Loucy (cell line): Measurements from ENCODE around the gene DNMT1.

Experiments used
- H2AFZ ChIP-seq: fragments of 200-600 bp; sonication (generic); 2 replicates; pipeline ENCODE4 v1.6.0; 2016; ENCODE audit warnings: antibody characterized with exemption, mild to moderate bottlenecking, low read length, moderate library complexity
- H3F3A ChIP-seq: fragments of 200-600 bp; 2 replicates; pipeline ENCODE4 v1.6.0; 2016; ENCODE audit warnings: antibody characterized with exemption, low read depth, mild to moderate bottlenecking
- H3K27me3 ChIP-seq: fragments of 200-600 bp; sonication (generic); 2 replicates; pipeline ENCODE4 v1.6.1; 2014; ENCODE audit warnings: low read length, mild to moderate bottlenecking; ENCODE audit not compliant: insufficient read depth, poor library complexity, severe bottlenecking
- H3K36me3 ChIP-seq: fragments of 200-600 bp; sonication (generic); 2 replicates; pipeline ENCODE4 v1.6.1; 2016; ENCODE audit warnings: low read length; ENCODE audit not compliant: insufficient read depth
- H3K4me1 ChIP-seq: fragments of 200-600 bp; sonication (generic); 2 replicates; pipeline ENCODE4 v1.5.1; 2014; ENCODE audit warnings: low read length, mild to moderate bottlenecking; ENCODE audit not compliant: insufficient read depth, poor library complexity, severe bottlenecking
- H3K4me2 ChIP-seq: fragments of 200-600 bp; sonication (generic); 2 replicates; pipeline ENCODE4 v1.6.0; 2014; ENCODE audit warnings: antibody characterized with exemption, low read length, low read depth, mild to moderate bottlenecking; ENCODE audit not compliant: poor library complexity, severe bottlenecking
- H3K4me3 ChIP-seq: fragments of 200-600 bp; sonication (generic); 2 replicates; pipeline ENCODE4 v1.5.1; 2014; ENCODE audit warnings: low read length, mild to moderate bottlenecking, mixed read lengths; ENCODE audit not compliant: poor library complexity, severe bottlenecking
- H3K79me2 ChIP-seq: fragments of 200-600 bp; sonication (generic); 2 replicates; pipeline ENCODE4 v1.6.1; 2014; ENCODE audit warnings: low read length; ENCODE audit not compliant: insufficient read depth
- H3K9ac ChIP-seq: fragments of 200-600 bp; sonication (generic); 2 replicates; pipeline ENCODE4 v1.6.0; 2014; ENCODE audit warnings: mild to moderate bottlenecking, low read depth, low read length, moderate library complexity; ENCODE audit not compliant: poor library complexity, severe bottlenecking
- H3K9me2 ChIP-seq: fragments of 200-600 bp; sonication (generic); replicated peaks from 2 replicates; pipeline ENCODE4 v1.6.1; 2016; ENCODE audit warnings: low read depth, low read length, mixed read lengths
- H3K9me3 ChIP-seq: fragments of 200-600 bp; sonication (generic); 2 replicates; pipeline ENCODE4 v1.6.1; 2014; ENCODE audit warnings: mild to moderate bottlenecking, antibody characterized with exemption, low read length, low read depth; ENCODE audit not compliant: insufficient read depth
- H4K20me1 ChIP-seq: fragments of 200-600 bp; sonication (generic); 2 replicates; pipeline ENCODE4 v1.6.0; 2014; ENCODE audit warnings: antibody characterized with exemption, low read length, mild to moderate bottlenecking; ENCODE audit not compliant: insufficient read depth, poor library complexity, severe bottlenecking
- CTCF ChIP-seq: fragments of 200-600 bp; sonication (generic); conservative IDR thresholded peaks from 2 replicates; pipeline ENCODE4 v1.5.1; 2014; ENCODE audit warnings: mild to moderate bottlenecking, antibody characterized with exemption, low read length
- EZH2phosphoT487 ChIP-seq: fragments of 200-600 bp; IDR thresholded peaks from 2 replicates; pipeline ENCODE4 v1.6.1; 2018; ENCODE audit warnings: antibody characterized with exemption, mild to moderate bottlenecking, moderate library complexity, borderline replicate concordance

DNMT1 gene

DNA sequence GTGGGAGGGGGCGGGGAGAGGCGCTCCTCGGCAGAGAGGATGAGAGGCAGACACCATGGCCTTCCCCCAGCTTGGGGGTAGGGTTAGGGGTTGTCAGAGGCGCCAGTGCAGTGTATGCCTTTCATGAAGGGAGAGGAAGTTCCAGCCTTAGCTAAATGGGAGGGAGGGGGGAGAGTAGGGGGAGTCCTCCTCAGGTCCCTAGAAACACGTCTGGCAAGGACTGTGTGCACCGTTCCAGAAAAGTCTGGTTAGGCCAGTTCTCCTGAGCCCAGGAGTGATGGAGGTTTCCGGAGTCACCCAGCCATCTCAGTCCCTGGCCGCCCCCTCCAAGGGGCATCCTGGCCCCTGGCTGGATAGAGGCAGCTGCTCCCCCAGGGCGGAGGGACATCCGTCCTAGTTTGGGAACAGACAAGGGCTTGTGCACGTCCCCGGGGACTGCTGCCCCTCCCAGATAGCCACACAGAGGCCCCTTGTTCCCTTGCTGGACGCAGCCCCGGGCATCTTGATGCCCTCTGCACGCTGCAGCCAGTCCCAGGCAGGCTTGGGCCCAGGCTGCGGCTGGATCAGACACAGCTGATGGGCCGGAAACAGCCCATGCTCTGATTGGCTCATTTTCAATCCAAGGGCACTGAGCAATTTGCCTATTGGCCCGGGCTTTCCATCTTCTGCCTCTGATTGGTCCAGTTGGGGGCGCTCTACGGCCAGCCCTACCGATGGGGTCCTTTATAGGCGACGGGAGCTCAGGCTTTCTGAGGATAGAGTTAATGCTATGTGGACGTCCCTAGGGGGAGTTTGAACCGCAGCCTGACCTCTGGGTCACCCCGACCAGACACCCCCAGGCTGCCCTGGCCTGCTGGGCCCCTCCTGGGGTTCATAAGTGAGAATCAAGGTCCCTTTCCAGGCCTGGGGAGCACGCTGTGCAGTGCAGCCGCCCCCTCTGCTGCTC is 32.5 kb upstream of the DNMT1 start:
- H3K4me2 ChIP-seq: no peak overlapping the region
- H3K4me1 ChIP-seq: peaks cover 18% of the 10 kb centered on the region
- H3K79me2 ChIP-seq: peaks cover 10% of the 10 kb centered on the region; the same call in 1 of the 2 replicates
- no peak overlapping the region for H2AFZ ChIP-seq
- no peaks in the 10 kb centered on the region for H3K9me2 ChIP-seq
- no peaks in the 10 kb centered on the region for H3F3A ChIP-seq
- H4K20me1 ChIP-seq: no peaks in the 10 kb centered on the region
- no peaks in the 10 kb centered on the region for H3K9me3 ChIP-seq
- H3K27me3 ChIP-seq: no peaks in the 10 kb centered on the region
- H3K4me3 ChIP-seq: no peak overlapping the region
- H3K36me3 ChIP-seq: no peaks in the 10 kb centered on the region
- TF ChIP-seq EZH2phosphoT487 (no peak), CTCF (peak; percentile 21)
- H3K9ac ChIP-seq: no peak overlapping the region

DNA sequence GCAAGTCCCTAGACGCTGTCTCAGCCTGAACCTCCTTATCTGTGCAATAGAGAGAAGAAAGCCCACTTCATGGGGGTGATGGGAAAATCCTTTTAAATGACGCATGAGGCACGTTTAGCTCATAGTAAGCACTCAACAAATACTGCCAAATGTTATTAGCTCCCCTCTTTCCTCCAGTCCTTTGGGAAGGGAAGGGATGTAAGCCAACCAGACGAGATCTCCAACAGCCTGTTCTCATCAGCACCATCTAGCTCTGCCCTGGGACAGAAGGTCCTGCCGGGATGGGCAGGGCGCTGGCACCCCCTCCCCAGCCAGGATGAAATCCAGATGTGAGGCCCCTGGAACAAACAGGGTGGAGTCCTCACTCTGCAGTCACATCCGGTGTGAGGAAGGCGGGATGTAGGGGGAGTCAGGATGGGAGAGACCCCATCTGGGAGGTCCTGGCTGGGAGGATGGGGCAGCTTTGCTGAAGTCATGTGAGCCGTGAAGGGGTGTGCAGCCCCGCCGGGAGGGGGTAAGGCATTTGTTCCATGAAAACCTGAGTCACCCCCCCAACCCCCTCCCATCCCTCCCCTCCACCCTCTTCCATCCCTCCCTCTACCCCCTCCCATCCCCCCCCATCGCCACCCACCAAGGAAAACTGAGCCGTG is 31.7 kb upstream of the DNMT1 start:
- no peaks in the 10 kb centered on the region for H3F3A ChIP-seq
- peaks cover 10% of the 10 kb centered on the region; the same call in 1 of the 2 replicates for H3K79me2 ChIP-seq
- no peaks in the 10 kb centered on the region for H3K9me3 ChIP-seq
- H3K36me3 ChIP-seq: no peaks in the 10 kb centered on the region
- TF ChIP-seq EZH2phosphoT487: no peak
- TF ChIP-seq CTCF: no peak
- no peaks in the 10 kb centered on the region for H4K20me1 ChIP-seq
- no peak overlapping the region for H3K4me2 ChIP-seq
- H3K4me3 ChIP-seq: no peak overlapping the region
- no peak overlapping the region for H2AFZ ChIP-seq
- H3K27me3 ChIP-seq: no peaks in the 10 kb centered on the region
- no peak overlapping the region for H3K9ac ChIP-seq
- H3K4me1 ChIP-seq: peaks cover 15% of the 10 kb centered on the region
- H3K9me2 ChIP-seq: no peaks in the 10 kb centered on the region

DNA sequence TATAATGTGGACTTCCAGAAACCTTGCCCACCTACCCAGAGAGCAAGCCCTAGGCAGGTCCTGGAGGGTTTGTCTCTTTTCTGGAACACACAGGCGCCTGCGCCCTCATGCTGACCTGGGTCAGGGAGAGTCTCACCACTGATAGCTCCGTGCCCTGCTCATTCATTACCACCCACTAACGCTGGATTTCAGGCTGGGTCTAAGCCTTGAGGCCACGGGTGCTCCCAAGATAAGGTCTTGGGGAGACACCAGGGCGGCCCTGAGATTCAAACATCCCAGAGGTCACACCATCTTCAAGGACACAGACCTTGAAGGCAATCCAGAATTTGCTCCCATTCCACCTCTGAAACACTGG is 31.2 kb upstream of the DNMT1 start:
- no peaks in the 10 kb centered on the region for H3K9me3 ChIP-seq
- H2AFZ ChIP-seq: no peak overlapping the region
- no peak overlapping the region for H3K4me3 ChIP-seq
- H3F3A ChIP-seq: no peaks in the 10 kb centered on the region
- peaks cover 13% of the 10 kb centered on the region for H3K4me1 ChIP-seq
- H3K9me2 ChIP-seq: no peaks in the 10 kb centered on the region
- H3K9ac ChIP-seq: no peak overlapping the region
- no peaks in the 10 kb centered on the region for H3K27me3 ChIP-seq
- no peak overlapping the region for H3K4me2 ChIP-seq
- no peaks in the 10 kb centered on the region for H3K36me3 ChIP-seq
- no peaks in the 10 kb centered on the region for H4K20me1 ChIP-seq
- TF ChIP-seq EZH2phosphoT487 (no peak), CTCF (no peak)
- H3K79me2 ChIP-seq: peaks cover 10% of the 10 kb centered on the region; the same call in 1 of the 2 replicates
